ENCODE data around the gene CD53. TPM values are rescaled to one million over a fixed set of nuclear protein-coding genes. Genes with fewer than 3 reads are reported as not detected.

The CD53 gene
- total RNA-seq, 1 experiment from 2014 or later = not detected

- no peak for DNase-seq (ENCODE audit: low read depth, low spot score)
- in situ Hi-C loops (cut with HindIII; ENCODE audit: low pct_unique_long_range_greater_than_20kb, low sequenced_read_pairs) = no loop called here
Observed at GRCh38 chr1:110948038-110948810, 75.3 kb downstream of the CD53 start.

Other genes with a start within 250 kb of the CD53 start
- gene KCNA3, start 198.2 kb upstream of the CD53 start, total RNA-seq (2014; rRNA removed; shearing (Covaris generic)) = not detected in 2 replicates
- gene LRIF1, start 90.8 kb downstream of the CD53 start, total RNA-seq (2014; rRNA removed; shearing (Covaris generic)) = 27.3 and 29.7 TPM in 2 replicates

All from SK-MEL-5 (cell line).